Aorta (tissue), 5 donors: Measurements from ENCODE around the gene IL1RL2. TPM values are rescaled to one million over a fixed set of nuclear protein-coding genes. Genes with fewer than 3 reads are reported as not detected.

ENCODE experiments used
- ATAC-seq: fragments of 200-7000 bp; cut with Tn5 transposase; one replicate; pipeline ENCODE4 v1.9.1; 2022; ENCODE audit warnings: moderate library complexity; ENCODE audit not compliant: low FRiP score
- DNase-seq, 2 donors: peaks; one replicate each; pipeline ENCODE4 v3.0.0-alpha.2; 2020
- H3K27ac ChIP-seq, 2 donors: one replicate each; pipeline ENCODE4 v1.5.1; 2013; ENCODE audit warnings: low read length in 2 of 2, mild to moderate bottlenecking in 2 of 2, moderate library complexity in 2 of 2, control low read depth in 1 of 2, inconsistent platforms in 1 of 2, low read depth in 1 of 2
- H3K27me3 ChIP-seq, 2 donors: one replicate each; pipeline ENCODE4 v1.6.1; 2013; ENCODE audit warnings: control low read depth in 1 of 2, low read length in 1 of 2, mild to moderate bottlenecking in 1 of 2, moderate library complexity in 1 of 2; ENCODE audit not compliant: insufficient read depth in 2 of 2, control insufficient read depth in 1 of 2
- H3K36me3 ChIP-seq, 2 donors: one replicate each; pipeline ENCODE4 v1.6.1; 2013; ENCODE audit warnings: control low read depth in 1 of 2, low read length in 1 of 2, mild to moderate bottlenecking in 1 of 2; ENCODE audit not compliant: insufficient read depth in 2 of 2, control insufficient read depth in 1 of 2
- H3K4me1 ChIP-seq, 2 donors: one replicate each; pipeline ENCODE4 v1.6.1; 2013; ENCODE audit warnings: low read length in 2 of 2, control low read depth in 1 of 2, mild to moderate bottlenecking in 1 of 2, moderate library complexity in 1 of 2; ENCODE audit not compliant: insufficient read depth in 2 of 2, control insufficient read depth in 1 of 2
- H3K4me3 ChIP-seq, 2 donors: one replicate each; pipeline ENCODE4 v1.5.1; 2013; ENCODE audit warnings: low read length in 2 of 2, control low read depth in 1 of 2, mild to moderate bottlenecking in 1 of 2
- H3K9me3 ChIP-seq: one replicate; pipeline ENCODE4 v1.6.1; 2013; ENCODE audit warnings: mild to moderate bottlenecking, low read length; ENCODE audit not compliant: control insufficient read depth
- WGBS, 2 donors: extraction: QIAGEN DNeasy Blood & Tissue Kit; methylation state at CpG; one replicate each; pipeline ENCODE4 v1.1.7; 2013; 5-methylcytosine and 5-hydroxymethylcytosine counted together
- intact Hi-C, 2 donors: fragments of 100-400 bp; cut with DNase I; formaldehyde crosslinking; loops; one replicate each; pipeline versions ENCODE4 v1.14.2 to v1.15.0; 2022
- polyA plus RNA-seq, 2 donors: library from polyadenylated mRNA; stranded (reverse); fragments of 200-250 nt; gene quantifications; one replicate each; pipeline ENCODE4 v1.2.3, GENCODE V29; 2013
- total RNA-seq, 2 donors: library from RNA; stranded (reverse); fragmentation: NEBNext Ultra II Directional; extraction: Animal tissue kit (Norgen Biotek cat#: 25700); gene quantifications; one replicate each; pipeline ENCODE4 v1.2.1, GENCODE V29; 2021
- donor health status: healthy with polysubstance abuse.
- donor health status: Bipolar disorder and iron deficiency.
- donor health status: DM: no; HTN: no; CAD: no.
- donor health status: DM: no; HTN: no; CAD: no.
- donor health status: DM: yes; HTN: yes; CAD: no.

The IL1RL2 gene
- total and polyA plus RNA-seq, 4 donors = 0.54 to 1.8 (median 0.54) TPM; not detected in 1

GRCh38 chr2:102250278-102250821 is 63.5 kb downstream of the IL1RL2 start:
- intact Hi-C loops = loop anchor here (5.0 to 10.0 kb wide), 4 partner anchors 87 to 194 kb away; partner anchors contain the start of gene IL18R1 (in 2 of the 2)
- no peaks in the 10 kb centered on the region for H3K27me3 ChIP-seq
- no peak overlapping the region for H3K27ac ChIP-seq
- DNase-seq (no peak), ATAC-seq (no peak)
- H3K4me1 ChIP-seq = no peaks in the 10 kb centered on the region
- no peak overlapping the region for H3K4me3 ChIP-seq
- no peaks in the 10 kb centered on the region for H3K9me3 ChIP-seq
- H3K36me3 ChIP-seq = no peaks in the 10 kb centered on the region
- WGBS, 2 donors = 89 to 90% methylated on average over 36 to 37 of the region's 37 CpGs

- Histone ChIP-seq H3K36me3 (no peaks in the 10 kb centered on the region), H3K27me3 (no peaks in the 10 kb centered on the region), H3K27ac (no peak overlapping the region), H3K4me1 (no peaks in the 10 kb centered on the region), H3K9me3 (no peaks in the 10 kb centered on the region), H3K4me3 (peak overlapping the region in 1 of 2 donors; percentile 6)
- WGBS, 2 donors = 6 to 9% methylated on average over 36 to 52 of the region's 52 CpGs
- intact Hi-C loops = loop anchor here (5.0 to 10.0 kb wide), 4 partner anchors 86 to 194 kb away; partner anchors contain the start of gene IL18R1 (in 2 of the 2)
- ATAC-seq = peak; percentile 86
- DNase-seq = peak; percentile 76 to 88
Measured at GRCh38 chr2:102251042-102251848, 64.4 kb downstream of the IL1RL2 start.

GRCh38 chr2:102251849-102252203 is 65.0 kb downstream of the IL1RL2 start:
- intact Hi-C loops = loop anchor here (5.0 to 10.0 kb wide), 4 partner anchors 85 to 193 kb away; partner anchors contain the start of gene IL18R1 (in 2 of the 2)
- DNase-seq (no peak), ATAC-seq (no peak)
- Histone ChIP-seq H3K27me3 (no peaks in the 10 kb centered on the region), H3K4me1 (no peaks in the 10 kb centered on the region), H3K4me3 (no peak overlapping the region), H3K36me3 (no peaks in the 10 kb centered on the region), H3K9me3 (no peaks in the 10 kb centered on the region), H3K27ac (no peak overlapping the region)
- 17 to 30% methylated on average over 1 of the region's 1 CpG for WGBS, 2 donors

GRCh38 chr2:102252236-102252635 is 65.4 kb downstream of the IL1RL2 start:
- Histone ChIP-seq H3K4me3 (no peak overlapping the region), H3K36me3 (no peaks in the 10 kb centered on the region), H3K4me1 (no peaks in the 10 kb centered on the region), H3K27me3 (no peaks in the 10 kb centered on the region), H3K9me3 (no peaks in the 10 kb centered on the region), H3K27ac (no peak overlapping the region)
- intact Hi-C loops = loop anchor here (5.0 to 10.0 kb wide), 4 partner anchors 85 to 193 kb away; partner anchors contain the start of gene IL18R1 (in 2 of the 2)
- no peak for DNase-seq
- WGBS, 2 donors = 95 to 97% methylated on average over 2 of the region's 2 CpGs
- no peak for ATAC-seq

DNA sequence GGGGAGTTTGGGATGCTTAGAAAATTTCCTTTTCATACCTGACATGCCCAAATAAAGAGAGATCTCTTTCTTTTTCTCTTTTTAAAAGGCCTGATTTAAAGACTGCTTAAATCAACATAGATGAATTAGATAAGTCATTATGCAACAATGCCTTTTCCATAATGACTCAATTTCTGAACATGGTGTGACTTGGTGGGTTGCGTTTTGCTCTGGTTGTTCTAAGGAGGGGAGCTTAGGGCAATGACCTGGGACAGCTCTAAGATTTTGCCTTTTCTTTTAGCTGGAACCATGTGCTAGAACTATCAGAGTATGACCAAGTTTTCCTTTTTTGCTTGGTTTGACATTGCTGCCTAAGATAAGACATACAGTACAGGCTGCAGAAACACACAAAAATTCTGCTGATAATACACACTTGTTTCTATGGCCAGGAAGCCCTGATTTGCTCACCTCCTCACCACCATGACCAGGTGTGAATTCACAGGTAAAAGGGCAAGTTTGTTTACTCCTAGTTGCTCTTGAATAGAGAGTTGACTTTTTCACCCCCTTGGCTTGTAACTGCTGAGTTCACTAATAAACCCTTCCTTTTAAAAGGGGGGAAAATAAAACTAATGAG is 66.4 kb downstream of the IL1RL2 start:
- 92 to 94% methylated on average over 1 of the region's 1 CpG for WGBS, 2 donors
- Histone ChIP-seq H3K27me3 (no peaks in the 10 kb centered on the region), H3K36me3 (no peaks in the 10 kb centered on the region), H3K27ac (no peak overlapping the region), H3K9me3 (no peaks in the 10 kb centered on the region), H3K4me1 (no peaks in the 10 kb centered on the region), H3K4me3 (no peak overlapping the region)
- intact Hi-C loops = loop anchor here (5.0 to 10.0 kb wide), 4 partner anchors 84 to 192 kb away; partner anchors contain the start of gene IL18R1 (in 2 of the 2)
- ATAC-seq (no peak), DNase-seq (no peak)

- H3K36me3 ChIP-seq = no peaks in the 10 kb centered on the region
- no peak overlapping the region for H3K27ac ChIP-seq
- ATAC-seq (no peak), DNase-seq (no peak)
- H3K4me3 ChIP-seq = no peak overlapping the region
- intact Hi-C loops = loop anchor here (5.0 to 10.0 kb wide), 4 partner anchors 84 to 191 kb away; partner anchors contain the start of gene IL18R1 (in 2 of the 2)
- no peaks in the 10 kb centered on the region for H3K4me1 ChIP-seq
- WGBS, 2 donors = 33 to 40% methylated on average over 2 of the region's 2 CpGs
- H3K9me3 ChIP-seq = no peaks in the 10 kb centered on the region
- no peaks in the 10 kb centered on the region for H3K27me3 ChIP-seq
Measured at GRCh38 chr2:102253753-102254150, 66.9 kb downstream of the IL1RL2 start.

DNA sequence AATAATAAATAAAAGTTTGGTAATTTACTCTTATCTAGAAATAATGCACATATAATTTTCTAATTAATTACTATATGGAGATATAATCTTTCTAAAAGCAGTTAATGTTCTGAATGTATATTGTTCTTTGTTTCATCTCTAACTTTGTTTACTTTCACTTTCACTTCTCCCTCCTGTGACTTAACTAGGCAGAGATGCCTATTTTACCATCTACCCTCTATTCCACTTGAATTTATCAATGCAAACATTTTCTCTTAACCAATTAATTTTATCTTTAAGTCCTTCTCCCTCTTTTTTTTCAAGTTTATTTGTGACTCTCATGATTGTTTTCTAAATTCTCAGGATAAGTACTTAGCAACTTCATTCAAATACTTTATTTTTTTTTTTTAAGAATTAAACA is 69.5 kb downstream of the IL1RL2 start:
- intact Hi-C loops = loop anchor here (10.0 kb wide), 2 partner anchors 99 to 189 kb away; partner anchors contain the start of gene IL18R1 (in 1 of the 2)
- H3K36me3 ChIP-seq = no peaks in the 10 kb centered on the region
- no peaks in the 10 kb centered on the region for H3K4me1 ChIP-seq
- ATAC-seq (no peak), DNase-seq (no peak)
- H3K9me3 ChIP-seq = no peaks in the 10 kb centered on the region
- no peaks in the 10 kb centered on the region for H3K27me3 ChIP-seq
- H3K4me3 ChIP-seq = no peak overlapping the region
- no peak overlapping the region for H3K27ac ChIP-seq

DNA sequence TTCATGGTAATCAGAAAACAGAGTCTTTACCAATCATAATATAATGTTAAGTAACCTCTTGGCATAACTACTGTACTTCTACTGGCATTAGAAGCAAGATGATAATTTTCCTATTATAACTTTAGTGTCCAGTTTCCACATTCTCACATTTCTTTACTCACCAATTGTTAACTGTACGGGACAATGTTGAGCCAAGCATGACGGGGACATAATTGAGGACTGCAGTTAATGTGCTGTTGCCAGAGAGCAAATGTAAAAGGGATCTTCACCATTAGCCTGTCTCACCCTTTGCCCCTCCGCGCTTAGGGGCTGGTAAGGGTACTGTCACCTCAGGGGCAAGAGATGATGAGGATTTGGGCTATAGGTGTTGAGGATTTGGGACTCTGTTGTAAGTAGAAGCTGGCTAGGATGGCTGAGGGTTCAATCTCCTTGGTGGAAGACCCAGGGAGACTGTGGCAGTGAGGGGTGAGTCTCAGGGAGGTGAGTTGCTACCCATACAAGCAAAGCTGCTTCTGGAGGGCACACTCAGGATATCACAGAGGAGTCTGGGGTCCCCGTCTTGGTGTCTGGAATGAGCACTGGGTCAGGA is 70.1 kb downstream of the IL1RL2 start:
- Histone ChIP-seq H3K4me1 (no peaks in the 10 kb centered on the region), H3K9me3 (no peaks in the 10 kb centered on the region), H3K27ac (no peak overlapping the region), H3K27me3 (no peaks in the 10 kb centered on the region), H3K4me3 (no peak overlapping the region), H3K36me3 (no peaks in the 10 kb centered on the region)
- intact Hi-C loops = loop anchor here (10.0 kb wide), 2 partner anchors 98 to 188 kb away; partner anchors contain the start of gene IL18R1 (in 1 of the 2)
- ATAC-seq (no peak), DNase-seq (no peak)
- 82 to 83% methylated on average over 5 of the region's 5 CpGs for WGBS, 2 donors
